PFSK-1 (cell line): ENCODE measurements around the gene SEMA3B.

ENCODE experiments used
- FOXP2 ChIP-seq: optimal IDR thresholded peaks from 2 replicates; pipeline ENCODE3; 2011; ENCODE audit warnings: borderline replicate concordance, control low read depth, inconsistent platforms; ENCODE audit not compliant: insufficient read depth; ENCODE audit errors: extremely low read length, extremely low read depth
- POLR2AphosphoS5 ChIP-seq: IDR thresholded peaks from 2 replicates; pipeline ENCODE4 v1.6.1; 2012; ENCODE audit warnings: low read depth, mild to moderate bottlenecking, control low read depth, low read length, moderate library complexity
- REST ChIP-seq, 2 experiments: IDR thresholded peaks; 2 replicates each; pipeline versions ENCODE4 v1.6.1 to v1.8.0; 2011 to 2012; ENCODE audit warnings: low read depth in 2 of 2, low read length in 2 of 2, control low read depth in 1 of 2, inconsistent platforms in 1 of 2, mild to moderate bottlenecking in 1 of 2, moderate library complexity in 1 of 2; ENCODE audit not compliant: insufficient read depth in 1 of 2
- SIN3A ChIP-seq: IDR thresholded peaks from 2 replicates; pipeline ENCODE4 v1.6.1; 2012; ENCODE audit warnings: mild to moderate bottlenecking, low read length, moderate library complexity, borderline replicate concordance; ENCODE audit not compliant: insufficient read depth
- TAF1 ChIP-seq: IDR thresholded peaks from 2 replicates; pipeline ENCODE4 v1.6.1; 2012; ENCODE audit warnings: low read length, control low read depth, borderline replicate concordance; ENCODE audit not compliant: insufficient read depth

Gene SEMA3B

GRCh38 chr3:50246517-50246954 lies 22.4 kb upstream of the SEMA3B start:
- TF ChIP-seq POLR2AphosphoS5 = no peak
- no peak for TF ChIP-seq FOXP2
- no peak for TF ChIP-seq REST (IDR thresholded peaks at IDR 0.05; ENCODE audit: insufficient read depth in 1 of 2, low read depth in 2 of 2, low read length in 2 of 2)
- 0 out of 2 replicates have a peak, but pooled peaks have one; percentile 58 for TF ChIP-seq SIN3A

DNA sequence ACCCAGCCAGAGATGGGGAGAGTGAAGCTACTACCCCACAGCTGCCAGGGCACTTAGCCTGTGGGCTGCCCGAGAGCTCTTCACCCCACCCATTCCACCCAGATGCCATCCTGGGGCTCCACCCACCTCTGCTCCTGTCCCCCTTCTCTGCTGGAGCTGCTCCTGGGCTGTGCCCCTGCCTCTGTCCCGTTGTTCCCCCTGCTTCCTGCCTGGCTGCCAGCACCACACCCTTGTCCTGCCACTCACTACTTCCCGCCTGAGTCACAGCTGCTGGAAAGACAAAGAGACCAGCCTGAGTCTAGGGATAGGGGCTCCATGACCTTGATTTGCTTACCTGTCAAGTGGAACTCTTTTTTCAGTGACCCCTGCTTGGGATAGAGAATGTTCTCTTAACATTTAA lies 20.6 kb upstream of the SEMA3B start:
- no peak for TF ChIP-seq FOXP2
- TF ChIP-seq SIN3A = no peak
- no peak for TF ChIP-seq POLR2AphosphoS5
- no peak for TF ChIP-seq TAF1
- TF ChIP-seq REST (IDR thresholded peaks at IDR 0.05; ENCODE audit: insufficient read depth in 1 of 2, low read depth in 2 of 2, low read length in 2 of 2) = no peak

DNA sequence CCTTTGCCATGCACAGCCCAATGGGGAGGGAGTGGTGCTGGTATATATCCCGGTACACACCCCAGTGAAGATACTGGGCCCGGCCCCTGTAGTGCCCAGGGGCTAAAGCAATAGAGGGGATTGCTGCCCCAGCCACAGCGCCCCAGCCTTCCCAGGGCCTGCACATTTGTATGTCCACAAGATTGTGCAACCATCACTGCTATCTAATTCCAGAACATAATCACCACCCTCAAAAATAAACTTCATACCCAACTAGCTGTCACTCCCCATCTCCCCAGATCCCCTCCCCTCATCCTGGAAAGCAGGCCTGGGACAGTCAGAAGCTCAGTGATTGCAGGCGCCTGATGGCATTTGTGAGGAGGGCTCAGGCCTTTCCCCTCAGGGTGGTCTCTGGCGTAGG lies 19.5 kb upstream of the SEMA3B start:
- TF ChIP-seq SIN3A (no peak), TAF1 (no peak), POLR2AphosphoS5 (no peak), FOXP2 (no peak), REST (IDR thresholded peaks at IDR 0.05; ENCODE audit: insufficient read depth in 1 of 2, low read depth in 2 of 2, low read length in 2 of 2) (no peak)

- TF ChIP-seq TAF1 (no peak), REST (IDR thresholded peaks at IDR 0.05; ENCODE audit: insufficient read depth in 1 of 2, low read depth in 2 of 2, low read length in 2 of 2) (no peak), SIN3A (no peak), FOXP2 (no peak), POLR2AphosphoS5 (no peak)
Observed at GRCh38 chr3:50250514-50250913, 18.4 kb upstream of the SEMA3B start.

- TF ChIP-seq REST (IDR thresholded peaks at IDR 0.05; ENCODE audit: insufficient read depth in 1 of 2, low read depth in 2 of 2, low read length in 2 of 2) = no peak
- no peak for TF ChIP-seq TAF1
- TF ChIP-seq POLR2AphosphoS5 = no peak
- no peak for TF ChIP-seq FOXP2
- no peak for TF ChIP-seq SIN3A
Observed at GRCh38 chr3:50251220-50251619, 17.7 kb upstream of the SEMA3B start.
